HCT116 (cell line): ENCODE results near the gene WNK1. TPM values are rescaled to one million over a fixed set of nuclear protein-coding genes. Genes with fewer than 3 reads are reported as not detected.
"Not testable (repeated sequence)": the region's sequence is repeated elsewhere in the genome, so short reads cannot be mapped to it uniquely, and the experiment has no call there.

Source experiments
- ATAC-seq: fragments of 200-7000 bp; cut with Tn5 transposase; 2 replicates; pipeline ENCODE4 v1.9.1; 2020; ENCODE audit warnings: mild to moderate bottlenecking, moderate library complexity
- BruUV-seq: library from RNA; stranded (reverse); fragments of 400-500 nt; replicated peaks from 2 replicates; lab custom pipeline; 2021; lab: Mats Ljungman, UMichigan
- CTCF ChIA-PET: fragments of 300-600 bp; sonication (Branson Sonifier 250); formaldehyde crosslinking; loops from one replicate; lab custom pipeline; 2021; ENCODE audit warnings: antibody characterized with exemption; lab: Charles Lee
- POLR2A ChIA-PET: fragments of 300-600, 350-600 bp; sonication (Branson Sonifier 250); formaldehyde crosslinking; loops from one replicate; lab custom pipeline; 2021; ENCODE audit warnings: antibody characterized with exemption; lab: Charles Lee
- RAD21 ChIA-PET, 2 experiments: fragments of 300-600 bp; sonication (Branson Sonifier 250); formaldehyde crosslinking; loops; one replicate each; lab custom pipeline; 2023; ENCODE audit warnings: low total read pairs in 2 of 2; ENCODE audit not compliant: uncharacterized antibody in 2 of 2, unreplicated experiment in 2 of 2, low non-redundant PET in 1 of 2; lab: Charles Lee
- DNase-seq: peaks from one replicate; pipeline ENCODE4 v3.0.0-alpha.2; 2010; ENCODE audit warnings: low read depth, low spot score
- H2AFZ ChIP-seq: fragments of 200-600 bp; shearing (Covaris generic), sonication (generic); 2 replicates; pipeline ENCODE4 v1.6.1; 2017; ENCODE audit warnings: low read depth, mixed run types, mixed read lengths, antibody characterized with exemption, low read length; ENCODE audit not compliant: poor library complexity, severe bottlenecking
- H3K27ac ChIP-seq: 2 replicates; pipeline ENCODE4 v1.5.1; 2012; ENCODE audit warnings: low read depth, low read length
- H3K27me3 ChIP-seq: fragments of 200-600 bp; sonication (generic); 2 replicates; pipeline ENCODE4 v1.6.1; 2016; ENCODE audit warnings: mixed run types, low read length, mixed read lengths; ENCODE audit not compliant: insufficient read depth
- H3K36me3 ChIP-seq, 2 experiments: fragments of 200-500 bp in 1 of 2; fragments of 200-600 bp in 1 of 2; sonication (Bioruptor generic) in 1 of 2; sonication (generic) in 1 of 2; 2 replicates each; pipeline versions ENCODE4 v1.5.1 to v1.6.1; 2014 to 2016; ENCODE audit warnings: low read length in 2 of 2, inconsistent platforms in 1 of 2, mixed read lengths in 1 of 2, mixed run types in 1 of 2; ENCODE audit not compliant: insufficient read depth in 2 of 2, control insufficient read depth in 1 of 2
- H3K4me1 ChIP-seq, 2 experiments: fragments of 200-600 bp in 1 of 2; sonication (generic) in 1 of 2; 2 replicates each; pipeline versions ENCODE4 v1.5.1 to v1.6.1; 2012 to 2017; ENCODE audit warnings: low read length in 2 of 2, inconsistent platforms in 1 of 2, mild to moderate bottlenecking in 1 of 2, mixed read lengths in 1 of 2, mixed run types in 1 of 2, moderate library complexity in 1 of 2; ENCODE audit not compliant: insufficient read depth in 2 of 2, control insufficient read depth in 1 of 2
- H3K4me2 ChIP-seq: fragments of 200-600 bp; sonication (generic); 2 replicates; pipeline ENCODE4 v1.6.1; 2017; ENCODE audit warnings: mixed run types, low read length, mixed read lengths
- H3K4me3 ChIP-seq, 2 experiments: fragments of 200-600 bp in 1 of 2; sonication (generic) in 1 of 2; replicated peaks in 1 of 2; 2 replicates each; pipeline ENCODE4 v1.5.1; 2011 to 2016; ENCODE audit warnings: low read length in 2 of 2, control low read depth in 1 of 2, low read depth in 1 of 2, mild to moderate bottlenecking in 1 of 2, mixed read lengths in 1 of 2, mixed run types in 1 of 2
- H3K79me2 ChIP-seq: fragments of 200-600 bp; sonication (generic); 2 replicates; pipeline ENCODE4 v1.6.1; 2017; ENCODE audit warnings: mild to moderate bottlenecking, mixed run types, low read length, moderate library complexity, mixed read lengths; ENCODE audit not compliant: insufficient read depth
- H3K9ac ChIP-seq: fragments of 200-600 bp; sonication (generic); 2 replicates; pipeline ENCODE4 v1.6.1; 2016; ENCODE audit warnings: low read length, mixed read lengths
- H3K9me2 ChIP-seq: fragments of 200-600 bp; sonication (generic), shearing (Covaris generic); 2 replicates; pipeline ENCODE4 v1.6.1; 2017; ENCODE audit warnings: mixed run types, mild to moderate bottlenecking, moderate library complexity; ENCODE audit not compliant: insufficient read depth
- H3K9me3 ChIP-seq, 2 experiments: fragments of 200-500 bp in 1 of 2; fragments of 200-600 bp in 1 of 2; sonication (Bioruptor generic) in 1 of 2; sonication (generic) in 1 of 2; 2 replicates each; pipeline ENCODE4 v1.6.1; 2014 to 2017; ENCODE audit warnings: low read length in 2 of 2, mixed read lengths in 2 of 2, inconsistent platforms in 1 of 2, low read depth in 1 of 2, mild to moderate bottlenecking in 1 of 2, mixed run types in 1 of 2, moderate library complexity in 1 of 2; ENCODE audit not compliant: control insufficient read depth in 1 of 2, insufficient read depth in 1 of 2
- H4K20me1 ChIP-seq: fragments of 200-600 bp; sonication (generic), shearing (Covaris generic); 2 replicates; pipeline ENCODE4 v1.6.1; 2017; ENCODE audit warnings: mixed run types, mild to moderate bottlenecking, moderate library complexity; ENCODE audit not compliant: insufficient read depth
- CEBPB ChIP-seq: IDR thresholded peaks from 2 replicates; pipeline ENCODE4 v1.6.1; 2012; ENCODE audit warnings: low read depth
- EGR1 ChIP-seq: IDR thresholded peaks from 2 replicates; pipeline ENCODE4 v1.6.1; 2012; ENCODE audit warnings: low read depth
- RAD21 ChIP-seq: IDR thresholded peaks from 2 replicates; pipeline ENCODE4 v1.6.1; 2012; ENCODE audit warnings: low read depth, mild to moderate bottlenecking
- REST ChIP-seq: IDR thresholded peaks from 2 replicates; pipeline ENCODE4 v1.6.1; 2012; ENCODE audit warnings: low read depth
- SIN3A ChIP-seq: IDR thresholded peaks from 2 replicates; pipeline ENCODE4 v1.6.1; 2012; ENCODE audit warnings: low read depth
- ZFX ChIP-seq: fragments of 450-650 bp; IDR thresholded peaks from 2 replicates; pipeline ENCODE4 v1.6.1; 2017
- intact Hi-C: fragments of 100-400 bp; cut with micrococcal nuclease; formaldehyde crosslinking; loops from 2 replicates; pipeline ENCODE4 v1.10.0; 2022
- total RNA-seq: library from RNA; stranded (reverse); gene quantifications from one replicate; pipeline ENCODE4 v1.2.1, GENCODE V29; 2021; ENCODE audit not compliant: unreplicated experiment

WNK1 gene
- total RNA-seq, 1 experiment from 2014 or later: 81.0 TPM

GRCh38 chr12:772056-772697, 19.8 kb downstream of the WNK1 start:
- no peak for TF ChIP-seq RAD21
- Histone ChIP-seq H3K9me2 (no peaks in the 10 kb centered on the region), H3K27me3 (no peaks in the 10 kb centered on the region), H3K36me3 (no peaks in the 10 kb centered on the region), H3K4me1 (no peaks in the 10 kb centered on the region), H3K4me3 (no peak overlapping the region), H3K9ac (no peak overlapping the region), H3K4me2 (no peak overlapping the region), H3K27ac (no peak overlapping the region), H4K20me1 (no peaks in the 10 kb centered on the region), H3K79me2 (peaks cover 99% of the 10 kb centered on the region), H2AFZ (no peak overlapping the region), H3K9me3 (no peaks in the 10 kb centered on the region)
- POLR2A ChIA-PET: no interaction called here
- CTCF ChIA-PET: no interaction called here
- BruUV-seq: no TSS peak
- RAD21 ChIA-PET: no interaction called here
- DNase-seq (no peak), ATAC-seq (no peak)
- intact Hi-C loops: no loop called here

GRCh38 chr12:774051-774614, 21.8 kb downstream of the WNK1 start:
- peaks cover 99% of the 10 kb centered on the region for H3K79me2 ChIP-seq
- no peak overlapping the region for H3K9ac ChIP-seq
- CTCF ChIA-PET: no interaction called here
- H3K9me2 ChIP-seq: no peaks in the 10 kb centered on the region
- intact Hi-C loops: no loop called here
- TF ChIP-seq ZFX (no peak), RAD21 (no peak), SIN3A (no peak), CEBPB (no peak), EGR1 (no peak), REST (no peak)
- no peaks in the 10 kb centered on the region for H3K9me3 ChIP-seq
- no peak overlapping the region for H3K4me3 ChIP-seq
- BruUV-seq: no TSS peak
- no peaks in the 10 kb centered on the region for H3K27me3 ChIP-seq
- no peak overlapping the region for H3K4me2 ChIP-seq
- RAD21 ChIA-PET: no interaction called here
- POLR2A ChIA-PET: no interaction called here
- ATAC-seq (no peak), DNase-seq (no peak)
- H4K20me1 ChIP-seq: no peaks in the 10 kb centered on the region
- no peak overlapping the region for H2AFZ ChIP-seq
- 0 out of 4 replicates have a peak, but pooled peaks cover under 1 to 1% of the 10 kb centered on the region in 2 experiments for H3K4me1 ChIP-seq
- no peak overlapping the region for H3K27ac ChIP-seq
- H3K36me3 ChIP-seq: no peaks in the 10 kb centered on the region

- DNase-seq, H3K9me2 ChIP-seq, H3K9me3 ChIP-seq, H2AFZ ChIP-seq, H3K4me1 ChIP-seq, H3K36me3 ChIP-seq, BruUV-seq, H3K4me3 ChIP-seq, H4K20me1 ChIP-seq, intact Hi-C loops, ATAC-seq, H3K4me2 ChIP-seq, H3K27me3 ChIP-seq, H3K27ac ChIP-seq, H3K9ac ChIP-seq, RAD21 ChIA-PET: not testable (repeated sequence)
- POLR2A ChIA-PET: interaction anchor here (0.6 kb wide), 1 partner anchor 24 kb away, joined by 3 read pairs; the partner anchor contains the start of gene WNK1
- peaks cover 99% of the 10 kb centered on the region for H3K79me2 ChIP-seq
- CTCF ChIA-PET: interaction anchor here (1.1 kb wide), 1 partner anchor 40 kb away, joined by 3 read pairs; no protein-coding TSS in a partner anchor
These were observed 23.8 kb downstream of the WNK1 start for GRCh38 chr12:775973-776771.
